GM23338 (cell line): ENCODE measurements around the gene ACOT13. TPM values are rescaled to one million over a fixed set of nuclear protein-coding genes. Genes with fewer than 3 reads are reported as not detected.
"Not testable (repeated sequence)": the region's sequence is repeated elsewhere in the genome, so short reads cannot be mapped to it uniquely, and the experiment has no call there.

ENCODE experiments used
- ATAC-seq: fragments of 200-7000 bp; cut with Tn5 transposase; 3 replicates; pipeline ENCODE4 v1.9.1; 2020
- DNase-seq: peaks from one replicate; pipeline ENCODE4 v3.0.0-alpha.2; 2015; ENCODE audit warnings: low spot score
- H2AFZ ChIP-seq: fragments of 200-600 bp; sonication (generic); 2 replicates; pipeline ENCODE4 v1.8.0; 2016; ENCODE audit warnings: antibody characterized with exemption, mild to moderate bottlenecking, moderate library complexity
- H3F3A ChIP-seq: fragments of 200-600 bp; sonication (generic); replicated peaks from 2 replicates; pipeline ENCODE4 v1.8.0; 2017; ENCODE audit warnings: antibody characterized with exemption, mixed run types, low read depth
- H3K27ac ChIP-seq: fragments of 200-600 bp; sonication (generic); 2 replicates; pipeline ENCODE4 v1.6.1; 2016; ENCODE audit warnings: low read depth
- H3K27me3 ChIP-seq: fragments of 200-600 bp; sonication (generic); 2 replicates; pipeline ENCODE4 v1.8.0; 2016; ENCODE audit warnings: mild to moderate bottlenecking, mixed run types, moderate library complexity; ENCODE audit not compliant: insufficient read depth
- H3K36me3 ChIP-seq: fragments of 200-600 bp; sonication (generic); 2 replicates; pipeline ENCODE4 v1.8.0; 2016; ENCODE audit warnings: mild to moderate bottlenecking; ENCODE audit not compliant: insufficient read depth
- H3K4me1 ChIP-seq: fragments of 200-600 bp; sonication (generic); 2 replicates; pipeline ENCODE4 v1.8.0; 2016; ENCODE audit warnings: mild to moderate bottlenecking, moderate library complexity; ENCODE audit not compliant: insufficient read depth
- H3K4me2 ChIP-seq: fragments of 200-600 bp; sonication (generic); 2 replicates; pipeline ENCODE4 v1.7.1; 2017; ENCODE audit warnings: mixed run types
- H3K4me3 ChIP-seq: fragments of 200-600 bp; sonication (generic); 2 replicates; pipeline ENCODE4 v1.6.1; 2016; ENCODE audit warnings: mixed run types
- H3K79me2 ChIP-seq: fragments of 200-600 bp; sonication (generic); replicated peaks from 2 replicates; pipeline ENCODE4 v1.8.0; 2017; ENCODE audit warnings: mild to moderate bottlenecking; ENCODE audit not compliant: insufficient read depth
- H3K9me2 ChIP-seq: fragments of 200-600 bp; sonication (generic); 2 replicates; pipeline ENCODE4 v1.8.0; 2017; ENCODE audit not compliant: insufficient read depth
- H4K20me1 ChIP-seq: fragments of 200-600 bp; sonication (generic); replicated peaks from 2 replicates; pipeline ENCODE4 v1.8.0; 2017; ENCODE audit warnings: mild to moderate bottlenecking; ENCODE audit not compliant: insufficient read depth
- H3K27ac Mint-ChIP-seq: 2 replicates; pipeline ENCODE4 v1.8.0; 2020; ENCODE audit warnings: inconsistent platforms, mild to moderate bottlenecking, moderate library complexity, mixed read lengths
- H3K27me3 Mint-ChIP-seq: 3 replicates; pipeline ENCODE4 v1.8.0; 2022; ENCODE audit warnings: low read depth, mild to moderate bottlenecking, moderate library complexity, mixed read lengths, inconsistent platforms; ENCODE audit not compliant: insufficient read depth, poor library complexity
- H3K36me3 Mint-ChIP-seq: 3 replicates; pipeline ENCODE4 v1.8.0; 2021; ENCODE audit warnings: low read depth, mild to moderate bottlenecking, inconsistent platforms, moderate library complexity, mixed read lengths
- H3K4me1 Mint-ChIP-seq: 3 replicates; pipeline ENCODE4 v1.8.0; 2020; ENCODE audit warnings: mild to moderate bottlenecking, inconsistent platforms, mixed read lengths
- H3K4me3 Mint-ChIP-seq: 3 replicates; pipeline ENCODE4 v1.8.0; 2021; ENCODE audit warnings: moderate library complexity, mild to moderate bottlenecking, inconsistent platforms, mixed read lengths
- H3K9me3 Mint-ChIP-seq: 3 replicates; pipeline ENCODE4 v1.8.0; 2020; ENCODE audit warnings: moderate library complexity, mild to moderate bottlenecking, inconsistent platforms, mixed read lengths
- JUNB ChIP-seq: IDR thresholded peaks from one replicate; pipeline ENCODE4 v1.6.1; 2016; ENCODE audit warnings: antibody characterized with exemption; ENCODE audit not compliant: unreplicated experiment
- POLR2AphosphoS5 ChIP-seq: IDR thresholded peaks from 2 replicates; pipeline ENCODE4 v1.6.1; 2016; ENCODE audit warnings: antibody characterized with exemption, low read depth
- ZNF114 ChIP-seq: fragments of 250-450 bp; sonication (Bioruptor Pico); IDR thresholded peaks from 2 replicates; pipeline ENCODE4 v1.5.0; 2020; ENCODE audit warnings: mild to moderate bottlenecking, moderate library complexity
- ZNF331 ChIP-seq: fragments of 250-450 bp; sonication (Bioruptor Pico); IDR thresholded peaks from 2 replicates; pipeline ENCODE4 v1.5.0; 2020; ENCODE audit warnings: low read depth, mild to moderate bottlenecking, moderate library complexity
- ZNF462 ChIP-seq: fragments of 250-450 bp; sonication (Bioruptor Pico); IDR thresholded peaks from 2 replicates; pipeline ENCODE4 v1.5.0; 2020; ENCODE audit warnings: mild to moderate bottlenecking, moderate library complexity
- polyA plus RNA-seq: library from polyadenylated mRNA; unstranded; fragments of >200 nt; fragmentation: Nextera tagmentation; extraction: Ambion mirVana; gene quantifications from 2 replicates; pipeline ENCODE4 v1.2.1, GENCODE V29; 2016
- total RNA-seq: library from RNA; depleted of rRNA; stranded (reverse); fragments of >200 nt; shearing (Covaris generic); gene quantifications from 2 replicates; pipeline ENCODE4 v1.2.3, GENCODE V29; 2014
- TF ChIP-seq, protein P1 (sequence below): IDR thresholded peaks from 2 replicates; pipeline ENCODE4 v1.6.1; 2016; ENCODE audit warnings: antibody characterized with exemption

The ACOT13 gene
- total and polyA plus RNA-seq, 2 experiments from 2014 or later: 17.8 to 175 TPM

- H3K9me3 Mint-ChIP-seq, H3K9me2 ChIP-seq, DNase-seq, H3K27ac Mint-ChIP-seq, H3K27me3 ChIP-seq, H3K27ac ChIP-seq, H2AFZ ChIP-seq, ATAC-seq, H3F3A ChIP-seq: not testable (repeated sequence)
- peaks cover 82% of the 10 kb centered on the region for H3K36me3 Mint-ChIP-seq
- peak overlapping the region; percentile 98 for H3K4me3 Mint-ChIP-seq
- peak overlapping the region; percentile 89 for H3K4me2 ChIP-seq
- peaks cover 24% of the 10 kb centered on the region for H3K4me1 Mint-ChIP-seq
- peak overlapping the region; percentile 84 for H3K4me3 ChIP-seq
- peaks cover 17% of the 10 kb centered on the region; the same call in 1 of the 2 replicates for H3K4me1 ChIP-seq
- H4K20me1 ChIP-seq: peaks cover 61% of the 10 kb centered on the region
- H3K36me3 ChIP-seq: peaks cover 38% of the 10 kb centered on the region
- H3K79me2 ChIP-seq: peaks cover 88% of the 10 kb centered on the region
- peaks cover 21% of the 10 kb centered on the region for H3K27me3 Mint-ChIP-seq
Measured at GRCh38 chr6:24716602-24717148, 49.8 kb downstream of the ACOT13 start.

- Histone ChIP-seq H2AFZ (no peak overlapping the region), H3F3A (peaks cover 4% of the 10 kb centered on the region; the same call in 1 of the 2 replicates), H3K4me3 (peak overlapping the region; percentile 84), H3K27ac (no peak overlapping the region), H3K4me1 (peaks cover 17% of the 10 kb centered on the region; the same call in 1 of the 2 replicates), H3K79me2 (peaks cover 69% of the 10 kb centered on the region), H4K20me1 (peaks cover 49% of the 10 kb centered on the region), H3K36me3 (peaks cover 27% of the 10 kb centered on the region), H3K9me2 (no peaks in the 10 kb centered on the region), H3K4me2 (peak overlapping the region; percentile 89), H3K27me3 (no peaks in the 10 kb centered on the region)
- Mint-ChIP-seq H3K27ac (peak overlapping the region; percentile 100), H3K36me3 (peaks cover 64% of the 10 kb centered on the region), H3K4me1 (peaks cover 24% of the 10 kb centered on the region), H3K9me3 (no peaks in the 10 kb centered on the region), H3K27me3 (peaks cover 22% of the 10 kb centered on the region), H3K4me3 (peak overlapping the region; percentile 98)
- TF ChIP-seq JUNB: no peak
- no peak for TF ChIP-seq POLR2AphosphoS5
- DNase-seq (no peak), ATAC-seq (no peak)
Measured at GRCh38 chr6:24718449-24719124, 51.7 kb downstream of the ACOT13 start.

DNA sequence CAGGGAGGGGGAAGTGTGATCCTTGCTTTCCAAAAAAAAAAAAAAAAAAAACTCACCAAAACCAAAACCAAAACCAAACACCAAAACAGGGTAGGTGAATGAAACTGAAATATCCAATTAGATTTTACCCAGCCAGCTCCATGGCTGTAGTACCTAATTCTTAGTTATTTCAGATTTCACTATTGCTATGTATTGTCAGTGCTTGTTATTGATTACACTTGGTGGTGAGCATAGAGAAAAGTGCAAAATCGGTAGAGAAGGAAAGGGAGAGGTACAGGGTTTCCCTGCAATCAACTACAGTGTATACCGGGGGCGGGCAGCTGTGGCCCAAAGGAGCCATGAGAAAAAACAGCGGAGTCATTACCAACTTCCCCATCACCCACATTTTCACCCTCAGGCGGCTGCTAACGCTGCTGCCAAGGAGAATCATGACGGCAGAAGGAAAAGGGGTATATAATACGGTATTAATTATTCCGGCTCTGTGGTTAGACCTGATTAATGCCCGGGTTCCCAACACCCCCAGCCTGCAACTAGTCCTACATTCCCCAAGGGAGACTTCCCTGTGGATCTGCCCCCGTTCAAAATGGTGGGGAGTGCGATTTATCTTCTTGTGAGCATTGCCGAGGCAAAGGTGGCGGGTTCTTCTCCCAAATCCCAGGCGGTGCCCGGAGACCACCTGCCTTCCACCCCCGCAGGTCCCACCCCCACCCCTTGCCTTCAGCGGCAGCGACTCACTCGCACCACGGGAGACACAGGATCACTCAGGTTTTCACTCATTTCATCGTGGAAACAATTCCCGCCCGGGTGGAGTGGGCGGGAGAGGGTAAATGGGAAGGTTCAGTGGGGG is 52.5 kb downstream of the ACOT13 start, which contains the start of gene C6orf62:
Gene C6orf62 (minus strand): TSS at position 30 of the 847 bp plus-strand sequence. CDS start 486 bp downstream, outside the sequence.
- Histone ChIP-seq H3K27me3 (no peaks in the 10 kb centered on the region), H3K79me2 (peaks cover 61% of the 10 kb centered on the region), H3K4me3 (peak within 1 kb of the TSS; percentile 84), H3K27ac (peak within 1 kb of the TSS; percentile 27), H3K36me3 (peaks cover 19% of the 10 kb centered on the region), H2AFZ (no peak within 1 kb of the TSS), H3K4me1 (peaks cover 17% of the 10 kb centered on the region; the same call in 1 of the 2 replicates), H3F3A (peaks cover 4% of the 10 kb centered on the region; the same call in 1 of the 2 replicates), H4K20me1 (peaks cover 44% of the 10 kb centered on the region), H3K4me2 (peak within 1 kb of the TSS; percentile 89), H3K9me2 (no peaks in the 10 kb centered on the region)
- Mint-ChIP-seq H3K27me3 (peaks cover 22% of the 10 kb centered on the region), H3K4me3 (peak within 1 kb of the TSS; percentile 98), H3K9me3 (no peaks in the 10 kb centered on the region), H3K4me1 (peaks cover 24% of the 10 kb centered on the region), H3K27ac (peak within 1 kb of the TSS; percentile 100), H3K36me3 (peaks cover 56% of the 10 kb centered on the region)
- ATAC-seq (no peak), DNase-seq (peak; percentile 43)
- no peak for TF ChIP-seq ZNF462 (CRISPR knock-in tag)
- no peak for TF ChIP-seq ZNF114 (CRISPR knock-in tag)
- TF ChIP-seq POLR2AphosphoS5: peak; percentile 52; the same call in 1 of the 2 replicates
- TF ChIP-seq, protein P1, sequence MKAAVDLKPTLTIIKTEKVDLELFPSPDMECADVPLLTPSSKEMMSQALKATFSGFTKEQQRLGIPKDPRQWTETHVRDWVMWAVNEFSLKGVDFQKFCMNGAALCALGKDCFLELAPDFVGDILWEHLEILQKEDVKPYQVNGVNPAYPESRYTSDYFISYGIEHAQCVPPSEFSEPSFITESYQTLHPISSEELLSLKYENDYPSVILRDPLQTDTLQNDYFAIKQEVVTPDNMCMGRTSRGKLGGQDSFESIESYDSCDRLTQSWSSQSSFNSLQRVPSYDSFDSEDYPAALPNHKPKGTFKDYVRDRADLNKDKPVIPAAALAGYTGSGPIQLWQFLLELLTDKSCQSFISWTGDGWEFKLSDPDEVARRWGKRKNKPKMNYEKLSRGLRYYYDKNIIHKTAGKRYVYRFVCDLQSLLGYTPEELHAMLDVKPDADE: no peak
- TF ChIP-seq ZNF331 (CRISPR knock-in tag): no peak
